ENCODE measurements around the gene KIRREL3. TPM values are rescaled to one million over a fixed set of nuclear protein-coding genes. Genes with fewer than 3 reads are reported as not detected.

The KIRREL3 gene
- total and polyA plus RNA-seq, 2 of the 4 experiments (the other 2 are of a cell fraction): 10.9 to 15.9 TPM

DNA sequence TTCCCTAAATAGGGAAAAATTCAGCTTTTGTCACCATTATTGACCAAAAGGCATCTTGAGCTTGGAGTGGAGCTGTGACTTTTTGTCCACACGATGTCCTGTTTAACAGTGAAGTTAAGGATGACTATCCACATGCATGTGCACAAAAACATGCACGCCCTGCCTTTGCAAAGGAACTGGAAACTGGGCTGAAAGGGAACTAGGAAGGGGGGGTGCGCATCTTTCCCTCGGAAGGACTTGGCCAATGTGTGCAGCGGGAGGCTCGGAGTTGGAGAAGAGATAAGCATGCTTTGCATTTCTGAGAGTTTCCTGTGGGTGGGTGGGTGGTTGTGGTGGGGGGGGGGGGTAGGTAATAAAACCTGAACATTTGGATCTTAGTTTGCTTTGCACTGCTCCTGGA lies 411 bp upstream of the KIRREL3 start:
- intact Hi-C loops (cut with micrococcal nuclease) (no loop called here), in situ Hi-C loops (cut with MboI; ENCODE audit: low sequenced_read_pairs) (no loop called here), dilution Hi-C loops (cut with HindIII; ENCODE audit: low sequenced_read_pairs, unreplicated experiment) (no loop called here)
- Histone ChIP-seq H2AFZ (replicated peaks; ENCODE audit: low read length, poor library complexity) (peak overlapping the region; percentile 89), H4K91ac (ENCODE audit: insufficient read depth, low read depth, low read length) (peak overlapping the region; percentile 41; the same call in 1 of the 2 replicates), H3K23ac (ENCODE audit: low read depth, low read length) (peak overlapping the region; percentile 68), H3K4me2 (ENCODE audit: low read depth, low read length) (peak overlapping the region; percentile 93), H3K27ac (ENCODE audit: insufficient read depth, low read length) (no peak overlapping the region), H4K8ac (ENCODE audit: low read depth in 2 of 2, low read length in 2 of 2) (peak overlapping the region; percentile 6 to 36; a peak in 2 of 4 replicates), H3K9me3 (ENCODE audit: control insufficient read depth, insufficient read depth, low read length) (no peaks in the 10 kb centered on the region), H3K4me1 (ENCODE audit: control insufficient read depth, insufficient read depth, low read length) (peaks cover 25% of the 10 kb centered on the region), H2BK120ac (ENCODE audit: low read depth, low read length) (peak overlapping the region; percentile 93), H3K4me3 (ENCODE audit: insufficient read depth, low read depth, low read length) (peak overlapping the region; percentile 88), H2BK15ac (ENCODE audit: low read depth, low read length) (peak overlapping the region; percentile 38; the same call in 1 of the 3 replicates), H4K20me1 (ENCODE audit: insufficient read depth, low read length) (no peaks in the 10 kb centered on the region), H3K36me3 (ENCODE audit: control insufficient read depth, insufficient read depth, low read length) (no peaks in the 10 kb centered on the region), H3K9ac (ENCODE audit: low read depth, low read length) (peak overlapping the region; percentile 71; the same call in 1 of the 2 replicates), H2AK5ac (ENCODE audit: low read depth, low read length) (no peak overlapping the region), H4K5ac (ENCODE audit: low read depth, low read length) (no peak overlapping the region), H3K79me1 (ENCODE audit: low read depth in 1 of 2, low read length in 2 of 2) (peaks cover 16 to 47% of the 10 kb centered on the region in 2 experiments), H2BK5ac (ENCODE audit: low read depth, low read length, poor library complexity, severe bottlenecking) (peak overlapping the region; percentile 77), H3K9me1 (ENCODE audit: insufficient read depth, low read length) (peaks cover 15% of the 10 kb centered on the region), H2AK9ac (replicated peaks; ENCODE audit: low read depth, low read length, poor library complexity) (peak overlapping the region; percentile 0), H3K56ac (ENCODE audit: extremely low read depth, insufficient read depth, low read length) (peak overlapping the region; percentile 41; the same call in 1 of the 2 replicates), H2BK20ac (ENCODE audit: low read depth, low read length) (peak overlapping the region; percentile 3; the same call in 1 of the 2 replicates), H3K27me3 (ENCODE audit: control insufficient read depth, insufficient read depth, low read length) (peaks cover 2% of the 10 kb centered on the region; the same call in 1 of the 2 replicates), H3K4ac (ENCODE audit: low read depth, low read length) (peak overlapping the region; percentile 46; the same call in 1 of the 2 replicates), H3K18ac (ENCODE audit: low read depth, low read length) (peak overlapping the region; percentile 16; the same call in 1 of the 2 replicates), H3K14ac (replicated peaks; ENCODE audit: low read depth, low read length) (peak overlapping the region; percentile 64; the same call in 1 of the 2 replicates)
- ChIA-PET CTCF (interaction anchor here (1.4 kb wide), 1 partner anchor 11 kb away, joined by 3 read pairs; no protein-coding TSS in a partner anchor), POLR2A (ENCODE audit: unreplicated experiment) (no interaction called here)
- 0% methylated on average over 1 of the region's 6 CpGs; no CpG with 5 or more reads in 1 of the 2 experiments for WGBS, 2 experiments (ENCODE audit: extremely low coverage in 2 of 2, insufficient read length in 1 of 2)
- peak; percentile 21 for DNase-seq
- no TSS peak for BruUV-seq (replicated peaks)
- peak; percentile 9; the same call in 1 of the 2 replicates for ATAC-seq (ENCODE audit: low read depth)
- TF ChIP-seq, protein P1, sequence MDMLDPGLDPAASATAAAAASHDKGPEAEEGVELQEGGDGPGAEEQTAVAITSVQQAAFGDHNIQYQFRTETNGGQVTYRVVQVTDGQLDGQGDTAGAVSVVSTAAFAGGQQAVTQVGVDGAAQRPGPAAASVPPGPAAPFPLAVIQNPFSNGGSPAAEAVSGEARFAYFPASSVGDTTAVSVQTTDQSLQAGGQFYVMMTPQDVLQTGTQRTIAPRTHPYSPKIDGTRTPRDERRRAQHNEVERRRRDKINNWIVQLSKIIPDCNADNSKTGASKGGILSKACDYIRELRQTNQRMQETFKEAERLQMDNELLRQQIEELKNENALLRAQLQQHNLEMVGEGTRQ (IDR thresholded peaks at IDR 0.05; ENCODE audit: low read depth, low read length): no peak
- no peak for TF ChIP-seq CHD1 (IDR thresholded peaks at IDR 0.05; ENCODE audit: low read depth, low read length)
- no peak for TF ChIP-seq POLR2A (IDR thresholded peaks at IDR 0.05; ENCODE audit: low read depth, low read length)
- no peak for TF ChIP-seq RCOR1 (IDR thresholded peaks at IDR 0.05; ENCODE audit: insufficient replicate concordance, low read length)
- no peak for TF ChIP-seq MAFK (IDR thresholded peaks at IDR 0.05; ENCODE audit: low read depth, low read length)
- no peak for TF ChIP-seq RFX5 (IDR thresholded peaks at IDR 0.05; ENCODE audit: low read depth, low read length)
- TF ChIP-seq, protein P2, sequence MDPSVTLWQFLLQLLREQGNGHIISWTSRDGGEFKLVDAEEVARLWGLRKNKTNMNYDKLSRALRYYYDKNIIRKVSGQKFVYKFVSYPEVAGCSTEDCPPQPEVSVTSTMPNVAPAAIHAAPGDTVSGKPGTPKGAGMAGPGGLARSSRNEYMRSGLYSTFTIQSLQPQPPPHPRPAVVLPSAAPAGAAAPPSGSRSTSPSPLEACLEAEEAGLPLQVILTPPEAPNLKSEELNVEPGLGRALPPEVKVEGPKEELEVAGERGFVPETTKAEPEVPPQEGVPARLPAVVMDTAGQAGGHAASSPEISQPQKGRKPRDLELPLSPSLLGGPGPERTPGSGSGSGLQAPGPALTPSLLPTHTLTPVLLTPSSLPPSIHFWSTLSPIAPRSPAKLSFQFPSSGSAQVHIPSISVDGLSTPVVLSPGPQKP (IDR thresholded peaks at IDR 0.05; ENCODE audit: borderline replicate concordance, low read depth, low read length): no peak
- TF ChIP-seq RAD21 (IDR thresholded peaks at IDR 0.05; ENCODE audit: low read length): no peak

All from IMR-90 (cell line).